K562 (cell line): Measurements from ENCODE around the gene PTRHD1. TPM values are rescaled to one million over a fixed set of nuclear protein-coding genes. Genes with fewer than 3 reads are reported as not detected.
A peak's percentile ranks its signal among the peaks of the same experiment; 100 is the strongest.

ENCODE experiments used
- ATAC-seq: fragments of 200-7000 bp; cut with Tn5 transposase; 3 replicates; pipeline ENCODE4 v1.9.1; 2020; ENCODE audit warnings: moderate library complexity
- BruUV-seq: library from RNA; stranded (reverse); fragments of 400-500 nt; replicated peaks from 2 replicates; lab custom pipeline; 2021; lab: Mats Ljungman, UMichigan
- CTCF ChIA-PET: fragments of 300-600 bp; formaldehyde crosslinking; extraction: SDS; loops from one replicate; lab custom pipeline; 2021; ENCODE audit warnings: low intra/inter-chr PET ratio; lab: Yijun Ruan, JAX
- POLR2A ChIA-PET: fragments of 300-600, 350-650 bp; sonication (Branson Sonifier 250); formaldehyde crosslinking; extraction: SDS; loops from one replicate; lab custom pipeline; 2021; ENCODE audit warnings: antibody characterized with exemption, inconsistent platforms; lab: Yijun Ruan, JAX
- DNase-seq, 4 experiments: peaks; one replicate each; pipeline versions ENCODE4 v3.0.0 to v3.0.0-alpha.2; 2011 to 2018; ENCODE audit warnings: low spot score in 3 of 4, mixed read lengths in 3 of 4; ENCODE audit errors: extremely low read depth in 1 of 4
- FAIRE-seq: peaks from 2 replicates; lab custom pipeline; 2011; peaks lifted over from hg19 to GRCh38; lab: Jason Lieb, UNC
- H2AFZ ChIP-seq: 2 replicates; pipeline ENCODE4 v1.6.0; 2011; ENCODE audit warnings: low read depth, low read length, control low read depth, inconsistent platforms
- H3K27ac ChIP-seq: fragments of 200-600 bp; 3 replicates; pipeline ENCODE4 v1.8.0; 2011; ENCODE audit warnings: low read depth, mild to moderate bottlenecking, control low read depth, inconsistent platforms, low read length, moderate library complexity, mixed read lengths; ENCODE audit errors: extremely low read depth
- H3K27me3 ChIP-seq, 2 experiments: fragments of 300-600 bp in 1 of 2; 2 replicates in 1 of 2; 3 replicates in 1 of 2; pipeline versions ENCODE4 v1.6.0 to v1.8.0; 2011; ENCODE audit warnings: inconsistent platforms in 2 of 2, low read length in 2 of 2, mild to moderate bottlenecking in 1 of 2, mixed read lengths in 1 of 2, moderate library complexity in 1 of 2; ENCODE audit not compliant: control insufficient read depth in 2 of 2, insufficient read depth in 2 of 2
- H3K36me3 ChIP-seq: fragments of 300-600 bp; 3 replicates; pipeline ENCODE4 v1.8.0; 2011; ENCODE audit warnings: mild to moderate bottlenecking, low read length, inconsistent platforms; ENCODE audit not compliant: control insufficient read depth, insufficient read depth
- H3K4me1 ChIP-seq, 2 experiments: fragments of 200-600 bp in 1 of 2; replicated peaks in 1 of 2; 2 replicates in 1 of 2; 3 replicates in 1 of 2; pipeline versions ENCODE4 v1.5.1 to v1.8.0; 2011; ENCODE audit warnings: inconsistent platforms in 2 of 2, low read length in 2 of 2, mild to moderate bottlenecking in 1 of 2, mixed read lengths in 1 of 2, moderate library complexity in 1 of 2; ENCODE audit not compliant: control insufficient read depth in 2 of 2, insufficient read depth in 2 of 2
- H3K4me2 ChIP-seq: 2 replicates; pipeline ENCODE4 v1.6.1; 2011; ENCODE audit warnings: low read length, control low read depth, inconsistent platforms, mixed read lengths; ENCODE audit not compliant: insufficient read depth
- H3K4me3 ChIP-seq: fragments of 200-600 bp; sonication (generic), shearing (Covaris generic); 2 replicates; pipeline ENCODE4 v1.5.1; 2016; ENCODE audit warnings: control low read depth, inconsistent platforms
- H3K79me2 ChIP-seq: fragments of 200-600 bp; 3 replicates; pipeline ENCODE4 v1.8.0; 2011; ENCODE audit warnings: low read length, inconsistent platforms; ENCODE audit not compliant: control insufficient read depth, insufficient read depth
- H3K9ac ChIP-seq, 2 experiments: 2 replicates each; pipeline versions ENCODE4 v1.6.0 to v1.6.1; 2011; ENCODE audit warnings: low read depth in 2 of 2, low read length in 2 of 2, control low read depth in 1 of 2, inconsistent platforms in 1 of 2, mild to moderate bottlenecking in 1 of 2, mixed read lengths in 1 of 2; ENCODE audit not compliant: insufficient read depth in 1 of 2
- H3K9me1 ChIP-seq: one replicate; pipeline ENCODE4 v1.6.0; 2011; ENCODE audit warnings: inconsistent platforms, mild to moderate bottlenecking, low read length, moderate library complexity; ENCODE audit not compliant: control insufficient read depth, insufficient read depth
- H3K9me3 ChIP-seq: replicated peaks from 2 replicates; pipeline ENCODE4 v1.5.1; 2011; ENCODE audit warnings: low read depth, low read length, inconsistent platforms; ENCODE audit not compliant: control insufficient read depth, insufficient read depth
- H4K20me1 ChIP-seq: replicated peaks from 2 replicates; pipeline ENCODE4 v1.6.1; 2011; ENCODE audit warnings: low read length, inconsistent platforms, mixed read lengths; ENCODE audit not compliant: control insufficient read depth, insufficient read depth
- DACH1 ChIP-seq: fragments of 450-650 bp; IDR thresholded peaks from 2 replicates; pipeline ENCODE4 v1.6.1; 2018; ENCODE audit not compliant: partially characterized antibody
- MCM7 ChIP-seq, 2 experiments: fragments of 450-650 bp; IDR thresholded peaks; 2 replicates each; pipeline ENCODE4 v1.6.1; 2016 to 2018
- ZNF121 ChIP-seq: sonication (generic); formaldehyde crosslinking; conservative IDR thresholded peaks from 2 replicates; pipeline ENCODE4 v1.8.0; 2022; ENCODE audit warnings: missing genetic modification reagents
- WGBS: fragments of 100-300 bp; shearing (Covaris generic); methylation state at CpG from one replicate; pipeline ENCODE4 v1.1.6; 2016; ENCODE audit warnings: low coverage, mixed read lengths; ENCODE audit not compliant: insufficient coverage; ENCODE audit errors: missing lambda C conversion rate; 5-methylcytosine and 5-hydroxymethylcytosine counted together
- in situ Hi-C: fragments of 300-500 bp; cut with MboI; formaldehyde crosslinking; loops from 4 replicates; pipeline ENCODE4 v1.15.0; 2018; ENCODE audit warnings: inconsistent platforms, mixed read lengths
- intact Hi-C: fragments of 100-400 bp; cut with micrococcal nuclease; formaldehyde crosslinking; loops from 2 replicates; pipeline ENCODE4 v1.14.2; 2022
- polyA plus RNA-seq, 8 experiments: library from polyadenylated mRNA; depleted of rRNA in 4 of 8; stranded (reverse) in 5 of 8; unstranded in 3 of 8; fragments of >200 nt; fragmentation: Nextera tagmentation in 2 of 8; fragmentation: Illumina TruSeq in 1 of 8; extraction: Ambion mirVana in 2 of 8; extraction: Trizol in 1 of 8; gene quantifications; 2 replicates each; pipeline versions ENCODE4 v1.2.1 to v1.2.3, GENCODE V29; 2011 to 2014; ENCODE audit warnings: inconsistent platforms in 1 of 8, missing spikeins in 1 of 8
- total RNA-seq, 7 experiments: library from RNA; depleted of rRNA in 6 of 7; stranded (reverse); fragments of >200 nt in 6 of 7; fragmentation: Illumina TruSeq in 2 of 7; extraction: Trizol in 2 of 7; gene quantifications; 2 replicates each; pipeline versions ENCODE4 v1.2.1 to v1.2.3, GENCODE V29; 2011 to 2021; ENCODE audit warnings: low replicate concordance in 1 of 7
- TF ChIP-seq, protein P1 (sequence below), 2 experiments: fragments of 450-650 bp; IDR thresholded peaks; 2 replicates each; pipeline ENCODE4 v1.6.1; 2016; ENCODE audit warnings: mild to moderate bottlenecking in 2 of 2, borderline replicate concordance in 1 of 2, low read depth in 1 of 2, moderate library complexity in 1 of 2

PTRHD1 gene
- total and polyA plus RNA-seq, 9 of the 15 experiments (the other 6 are each of a cell fraction or from before 2014, with no cell fraction given) = 15.8 to 83.2 (median 46.6) TPM

DNA sequence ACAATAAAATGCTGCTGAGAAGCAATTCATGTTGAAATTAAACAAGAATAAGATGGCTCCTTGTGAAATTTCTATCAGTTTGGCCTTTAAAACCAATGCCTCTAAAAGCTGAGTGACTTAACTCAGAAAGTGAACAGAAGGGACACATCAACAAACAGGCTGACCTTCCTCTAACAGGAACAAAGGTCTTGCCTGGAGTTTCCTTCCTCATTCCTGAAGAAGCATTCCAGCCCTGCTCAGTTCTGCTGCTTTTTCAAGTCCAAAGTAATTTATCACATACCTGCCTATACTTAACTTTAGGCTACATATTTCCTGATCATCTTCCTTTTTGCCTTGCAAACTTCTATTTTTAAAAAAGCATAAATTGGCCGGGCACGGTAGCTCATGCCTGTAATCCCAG lies 14.1 kb downstream of the PTRHD1 start (continued):
- TF ChIP-seq DACH1 (no peak), MCM7 (IDR thresholded peaks at IDR 0.05) (no peak)

DNA sequence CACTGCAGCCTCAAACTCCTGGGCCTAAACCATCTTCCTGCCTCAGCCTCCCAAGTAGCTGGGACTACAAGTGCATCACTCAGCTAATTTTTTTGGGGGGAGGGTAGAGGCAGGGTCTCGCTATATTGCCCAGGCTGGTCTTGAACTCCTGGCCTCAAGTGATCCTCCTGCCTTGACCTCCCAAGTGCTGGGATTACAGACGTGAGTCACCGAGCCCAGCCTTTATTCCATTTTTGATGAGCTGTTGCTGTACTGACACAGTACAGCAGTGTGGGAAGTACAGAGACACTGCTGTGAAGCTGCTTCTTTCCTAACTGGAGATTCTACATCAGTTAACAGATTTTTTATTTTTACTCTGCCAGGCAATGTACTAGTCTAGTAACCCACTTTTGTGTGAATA lies 18.8 kb downstream of the PTRHD1 start:
- Histone ChIP-seq H2AFZ (no peak overlapping the region), H3K27ac (no peak overlapping the region), H3K4me2 (no peak overlapping the region), H3K79me2 (no peaks in the 10 kb centered on the region), H3K9me1 (no peaks in the 10 kb centered on the region), H3K4me1 (peaks cover 0 to 7% of the 10 kb centered on the region in 2 experiments; a peak in 2 of 5 replicates), H3K27me3 (no peaks in the 10 kb centered on the region; a peak in 1 of 5 replicates), H3K36me3 (peaks cover 4% of the 10 kb centered on the region; the same call in 1 of the 3 replicates), H4K20me1 (no peaks in the 10 kb centered on the region), H3K9me3 (no peaks in the 10 kb centered on the region; the same call in 1 of the 2 replicates), H3K9ac (no peak overlapping the region), H3K4me3 (no peak overlapping the region)
- FAIRE-seq (no peak), ATAC-seq (peak; percentile 21; the same call in 1 of the 3 replicates), DNase-seq (no peak)
- BruUV-seq = no TSS peak
- in situ Hi-C loops = no loop called here
- POLR2A ChIA-PET = interaction anchor here (1.9 kb wide), 1 partner anchor 18 kb away, joined by 7 read pairs; the partner anchor contains the start of gene PTRHD1
- intact Hi-C loops = no loop called here
- CTCF ChIA-PET = no interaction called here
- WGBS = 36% methylated on average over 3 of the region's 3 CpGs
- TF ChIP-seq ZNF121 (CRISPR knock-in tag) = peak; percentile 38
- TF ChIP-seq, protein P1, sequence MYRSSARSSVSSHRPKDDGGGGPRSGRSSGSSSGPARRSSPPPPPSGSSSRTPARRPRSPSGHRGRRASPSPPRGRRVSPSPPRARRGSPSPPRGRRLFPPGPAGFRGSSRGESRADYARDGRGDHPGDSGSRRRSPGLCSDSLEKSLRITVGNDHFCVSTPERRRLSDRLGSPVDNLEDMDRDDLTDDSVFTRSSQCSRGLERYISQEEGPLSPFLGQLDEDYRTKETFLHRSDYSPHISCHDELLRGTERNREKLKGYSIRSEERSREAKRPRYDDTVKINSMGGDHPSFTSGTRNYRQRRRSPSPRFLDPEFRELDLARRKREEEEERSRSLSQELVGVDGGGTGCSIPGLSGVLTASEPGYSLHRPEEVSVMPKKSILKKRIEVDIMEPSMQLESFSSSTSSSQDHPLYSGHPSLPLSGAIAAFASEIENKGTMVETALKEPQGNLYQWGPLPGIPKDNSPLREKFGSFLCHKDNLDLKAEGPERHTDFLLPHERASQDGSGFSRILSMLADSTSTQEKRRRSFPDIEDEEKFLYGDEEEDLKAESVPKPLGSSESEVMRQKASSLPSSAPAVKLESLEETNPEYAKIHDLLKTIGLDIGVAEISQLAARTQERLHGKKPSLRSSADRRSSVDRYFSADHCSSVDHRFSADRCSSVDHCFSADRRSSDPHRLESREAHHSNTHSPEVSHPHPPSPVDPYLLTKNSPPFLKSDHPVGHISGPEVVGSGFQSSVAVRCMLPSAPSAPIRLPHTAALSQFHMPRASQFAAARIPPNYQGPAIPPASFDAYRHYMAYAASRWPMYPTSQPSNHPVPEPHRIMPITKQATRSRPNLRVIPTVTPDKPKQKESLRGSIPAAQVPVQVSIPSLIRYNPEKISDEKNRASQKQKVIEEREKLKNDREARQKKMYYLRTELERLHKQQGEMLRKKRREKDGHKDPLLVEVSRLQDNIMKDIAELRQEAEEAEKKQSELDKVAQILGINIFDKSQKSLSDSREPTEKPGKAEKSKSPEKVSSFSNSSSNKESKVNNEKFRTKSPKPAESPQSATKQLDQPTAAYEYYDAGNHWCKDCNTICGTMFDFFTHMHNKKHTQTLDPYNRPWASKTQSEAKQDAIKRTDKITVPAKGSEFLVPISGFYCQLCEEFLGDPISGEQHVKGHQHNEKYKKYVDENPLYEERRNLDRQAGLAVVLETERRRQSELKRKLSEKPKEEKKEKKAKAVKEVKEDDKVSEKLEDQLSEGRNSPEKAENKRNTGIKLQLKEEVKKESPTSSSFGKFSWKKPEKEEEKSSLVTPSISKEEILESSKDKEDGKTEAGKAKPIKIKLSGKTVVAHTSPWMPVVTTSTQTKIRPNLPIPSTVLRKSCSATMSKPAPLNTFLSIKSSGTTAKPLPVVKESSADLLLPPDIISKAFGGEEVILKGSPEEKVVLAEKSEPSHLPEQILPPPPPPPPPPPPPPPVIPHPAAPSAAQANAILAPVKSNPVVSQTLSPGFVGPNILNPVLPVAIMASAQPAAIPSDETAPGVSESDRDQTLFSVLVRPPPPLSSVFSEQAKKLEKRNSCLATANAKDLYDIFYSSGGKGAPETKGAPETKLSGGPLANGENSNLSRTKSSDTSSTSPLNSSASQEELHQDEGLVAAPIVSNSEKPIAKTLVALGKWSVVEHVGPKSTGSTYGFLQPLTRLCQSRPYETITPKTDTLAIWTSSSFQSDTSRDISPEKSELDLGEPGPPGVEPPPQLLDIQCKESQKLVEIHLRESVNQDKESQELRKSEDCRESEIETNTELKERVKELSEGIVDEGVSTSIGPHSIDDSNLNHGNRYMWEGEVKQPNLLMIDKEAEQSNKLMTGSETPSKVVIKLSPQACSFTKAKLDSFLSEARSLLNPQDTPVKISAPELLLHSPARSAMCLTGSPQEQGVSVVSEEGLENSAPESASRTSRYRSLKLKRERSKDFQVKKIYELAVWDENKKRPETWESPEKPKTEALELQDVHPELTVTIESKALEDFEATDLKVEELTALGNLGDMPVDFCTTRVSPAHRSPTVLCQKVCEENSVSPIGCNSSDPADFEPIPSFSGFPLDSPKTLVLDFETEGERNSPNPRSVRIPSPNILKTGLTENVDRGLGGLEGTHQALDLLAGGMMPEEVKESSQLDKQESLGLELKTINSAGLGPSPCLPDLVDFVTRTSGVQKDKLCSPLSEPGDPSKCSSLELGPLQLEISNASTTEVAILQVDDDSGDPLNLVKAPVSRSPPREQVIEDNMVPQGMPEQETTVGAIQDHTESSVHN (IDR thresholded peaks at IDR 0.05; ENCODE audit: borderline replicate concordance in 1 of 2, low read depth in 1 of 2) = no peak
